ENCODE data around the gene PSPC1. TPM values are rescaled to one million over a fixed set of nuclear protein-coding genes. Genes with fewer than 3 reads are reported as not detected.

PSPC1 gene
- total RNA-seq, 1 donor from 2014 or later = 57.5 TPM

GRCh38 chr13:19663416-19663979 is 119.2 kb downstream of the PSPC1 start:
- Mint-ChIP-seq H3K36me3 (ENCODE audit: low read depth, unreplicated experiment) (peaks cover 21% of the 10 kb centered on the region), H3K4me3 (ENCODE audit: unreplicated experiment) (no peak overlapping the region), H3K27me3 (ENCODE audit: low read depth, unreplicated experiment) (no peaks in the 10 kb centered on the region), H3K4me1 (ENCODE audit: low read depth, unreplicated experiment) (peaks cover 2% of the 10 kb centered on the region), H3K27ac (ENCODE audit: unreplicated experiment) (no peak overlapping the region), H3K9me3 (ENCODE audit: unreplicated experiment) (no peaks in the 10 kb centered on the region)
- no peaks in the 10 kb centered on the region for H3K9me3 ChIP-seq (ENCODE audit: insufficient read depth, low read depth, low read length)
- no peak overlapping the region for H3K4me2 ChIP-seq (ENCODE audit: low read length)
- H4K20me1 ChIP-seq (ENCODE audit: insufficient read depth, low read length) = no peaks in the 10 kb centered on the region
- H3K27ac ChIP-seq (ENCODE audit: low read depth, low read length) = no peak overlapping the region
- no peak overlapping the region for H3K4me3 ChIP-seq (ENCODE audit: insufficient read depth, low read depth, low read length)
- no peaks in the 10 kb centered on the region for H3K79me2 ChIP-seq (ENCODE audit: insufficient read depth, low read length)
- no peak overlapping the region for H2AFZ ChIP-seq (ENCODE audit: low read depth, low read length)
- DNase-seq (ENCODE audit: low read depth) (no peak), FAIRE-seq (no peak)
- H3K36me3 ChIP-seq (ENCODE audit: insufficient read depth, low read length) = peaks cover 29% of the 10 kb centered on the region
- no peak overlapping the region for H3K9ac ChIP-seq (ENCODE audit: low read length)
- H3K27me3 ChIP-seq (ENCODE audit: insufficient read depth, low read length) = no peaks in the 10 kb centered on the region
- H3K4me1 ChIP-seq (ENCODE audit: insufficient read depth, low read length) = no peaks in the 10 kb centered on the region
- TF ChIP-seq EZH2 (IDR thresholded peaks at IDR 0.05; ENCODE audit: insufficient read depth, low read length) (no peak), CTCF (IDR thresholded peaks at IDR 0.05; ENCODE audit: insufficient read depth, low read depth, low read length) (no peak)

- no peaks in the 10 kb centered on the region for H3K4me1 ChIP-seq (ENCODE audit: insufficient read depth, low read length)
- H3K9ac ChIP-seq (ENCODE audit: low read length) = no peak overlapping the region
- H3K27me3 ChIP-seq (ENCODE audit: insufficient read depth, low read length) = no peaks in the 10 kb centered on the region
- no peak overlapping the region for H3K4me3 ChIP-seq (ENCODE audit: insufficient read depth, low read depth, low read length)
- H3K27ac ChIP-seq (ENCODE audit: low read depth, low read length) = no peak overlapping the region
- peaks cover 22% of the 10 kb centered on the region for H3K36me3 ChIP-seq (ENCODE audit: insufficient read depth, low read length)
- Mint-ChIP-seq H3K36me3 (ENCODE audit: low read depth, unreplicated experiment) (peaks cover 19% of the 10 kb centered on the region), H3K4me1 (ENCODE audit: low read depth, unreplicated experiment) (no peaks in the 10 kb centered on the region), H3K27ac (ENCODE audit: unreplicated experiment) (no peak overlapping the region), H3K9me3 (ENCODE audit: unreplicated experiment) (no peaks in the 10 kb centered on the region), H3K27me3 (ENCODE audit: low read depth, unreplicated experiment) (no peaks in the 10 kb centered on the region), H3K4me3 (ENCODE audit: unreplicated experiment) (no peak overlapping the region)
- no peak overlapping the region for H3K4me2 ChIP-seq (ENCODE audit: low read length)
- no peaks in the 10 kb centered on the region for H3K79me2 ChIP-seq (ENCODE audit: insufficient read depth, low read length)
- H3K9me3 ChIP-seq (ENCODE audit: insufficient read depth, low read depth, low read length) = no peaks in the 10 kb centered on the region
- no peaks in the 10 kb centered on the region for H4K20me1 ChIP-seq (ENCODE audit: insufficient read depth, low read length)
- H2AFZ ChIP-seq (ENCODE audit: low read depth, low read length) = no peak overlapping the region
- no peak for DNase-seq (ENCODE audit: low read depth)
- no peak for TF ChIP-seq EZH2 (IDR thresholded peaks at IDR 0.05; ENCODE audit: insufficient read depth, low read length)
- TF ChIP-seq CTCF (IDR thresholded peaks at IDR 0.05; ENCODE audit: insufficient read depth, low read depth, low read length) = no peak
- FAIRE-seq = no peak
Measured at GRCh38 chr13:19661561-19661960, 121.2 kb downstream of the PSPC1 start.

GRCh38 chr13:19661126-19661525 is 121.6 kb downstream of the PSPC1 start:
- Histone ChIP-seq H3K4me1 (ENCODE audit: insufficient read depth, low read length) (no peaks in the 10 kb centered on the region), H3K9ac (ENCODE audit: low read length) (no peak overlapping the region), H2AFZ (ENCODE audit: low read depth, low read length) (no peak overlapping the region), H3K4me3 (ENCODE audit: insufficient read depth, low read depth, low read length) (no peak overlapping the region), H3K36me3 (ENCODE audit: insufficient read depth, low read length) (peaks cover 19% of the 10 kb centered on the region), H3K9me3 (ENCODE audit: insufficient read depth, low read depth, low read length) (no peaks in the 10 kb centered on the region), H3K27ac (ENCODE audit: low read depth, low read length) (no peak overlapping the region), H4K20me1 (ENCODE audit: insufficient read depth, low read length) (no peaks in the 10 kb centered on the region), H3K4me2 (ENCODE audit: low read length) (no peak overlapping the region), H3K27me3 (ENCODE audit: insufficient read depth, low read length) (no peaks in the 10 kb centered on the region), H3K79me2 (ENCODE audit: insufficient read depth, low read length) (no peaks in the 10 kb centered on the region)
- Mint-ChIP-seq H3K9me3 (ENCODE audit: unreplicated experiment) (no peaks in the 10 kb centered on the region), H3K36me3 (ENCODE audit: low read depth, unreplicated experiment) (peaks cover 19% of the 10 kb centered on the region), H3K27me3 (ENCODE audit: low read depth, unreplicated experiment) (no peaks in the 10 kb centered on the region), H3K27ac (ENCODE audit: unreplicated experiment) (no peak overlapping the region), H3K4me1 (ENCODE audit: low read depth, unreplicated experiment) (no peaks in the 10 kb centered on the region), H3K4me3 (ENCODE audit: unreplicated experiment) (no peak overlapping the region)
- FAIRE-seq (no peak), DNase-seq (ENCODE audit: low read depth) (no peak)
- TF ChIP-seq CTCF (IDR thresholded peaks at IDR 0.05; ENCODE audit: insufficient read depth, low read depth, low read length) = no peak
- no peak for TF ChIP-seq EZH2 (IDR thresholded peaks at IDR 0.05; ENCODE audit: insufficient read depth, low read length)
